Stomach (tissue), 4 donors: ENCODE measurements around the gene GAS2.

ENCODE experiments used
- EP300 ChIP-seq: sonication (generic); formaldehyde crosslinking; IDR thresholded peaks from one replicate; pipeline ENCODE4 v1.6.1; 2017; ENCODE audit warnings: antibody characterized with exemption
- TF ChIP-seq, protein P1 (sequence below), 7 experiments: fragments of 450-650 bp in 4 of 7; fragments of 200-600 bp in 3 of 7; sonication (generic) in 3 of 7; IDR thresholded peaks; one replicate each; pipeline ENCODE4 v1.5.1; 2016 to 2019; ENCODE audit warnings: antibody characterized with exemption in 7 of 7, control low read depth in 2 of 7, mild to moderate bottlenecking in 1 of 7

- TF ChIP-seq, protein P1, sequence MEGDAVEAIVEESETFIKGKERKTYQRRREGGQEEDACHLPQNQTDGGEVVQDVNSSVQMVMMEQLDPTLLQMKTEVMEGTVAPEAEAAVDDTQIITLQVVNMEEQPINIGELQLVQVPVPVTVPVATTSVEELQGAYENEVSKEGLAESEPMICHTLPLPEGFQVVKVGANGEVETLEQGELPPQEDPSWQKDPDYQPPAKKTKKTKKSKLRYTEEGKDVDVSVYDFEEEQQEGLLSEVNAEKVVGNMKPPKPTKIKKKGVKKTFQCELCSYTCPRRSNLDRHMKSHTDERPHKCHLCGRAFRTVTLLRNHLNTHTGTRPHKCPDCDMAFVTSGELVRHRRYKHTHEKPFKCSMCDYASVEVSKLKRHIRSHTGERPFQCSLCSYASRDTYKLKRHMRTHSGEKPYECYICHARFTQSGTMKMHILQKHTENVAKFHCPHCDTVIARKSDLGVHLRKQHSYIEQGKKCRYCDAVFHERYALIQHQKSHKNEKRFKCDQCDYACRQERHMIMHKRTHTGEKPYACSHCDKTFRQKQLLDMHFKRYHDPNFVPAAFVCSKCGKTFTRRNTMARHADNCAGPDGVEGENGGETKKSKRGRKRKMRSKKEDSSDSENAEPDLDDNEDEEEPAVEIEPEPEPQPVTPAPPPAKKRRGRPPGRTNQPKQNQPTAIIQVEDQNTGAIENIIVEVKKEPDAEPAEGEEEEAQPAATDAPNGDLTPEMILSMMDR (IDR thresholded peaks at IDR 0.05): no peak
- no peak for TF ChIP-seq EP300
These were observed 113.4 kb downstream of the GAS2 start for GRCh38 chr11:22779850-22780249.
